ENCODE measurements around the gene SCCPDH. TPM values are rescaled to one million over a fixed set of nuclear protein-coding genes. Genes with fewer than 3 reads are reported as not detected.

Gene SCCPDH
- total RNA-seq, 1 donor from 2014 or later, result 34.4 TPM

DNA sequence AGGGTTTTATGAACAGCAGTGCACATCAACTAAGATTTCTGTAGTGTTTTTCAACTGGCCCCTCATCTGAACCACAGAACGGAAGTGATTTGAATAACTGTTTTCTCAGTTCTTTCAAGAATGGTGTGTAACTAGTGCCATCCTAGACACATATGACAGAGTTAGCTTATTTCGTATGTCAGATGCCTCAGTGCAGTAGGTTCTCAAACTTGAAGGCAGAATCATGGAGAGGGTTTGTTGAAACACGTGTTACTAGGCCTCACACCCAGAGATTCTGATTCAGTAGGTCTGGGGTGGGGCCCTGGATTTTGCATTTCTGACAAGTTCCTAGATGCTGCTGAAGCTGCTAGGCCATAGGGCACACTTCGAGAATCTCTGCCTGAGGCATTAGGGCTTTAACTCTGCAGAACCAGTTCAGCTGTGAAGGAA, 49.0 kb downstream of the SCCPDH start:
- H3K4me3 Mint-ChIP-seq (ENCODE audit: unreplicated experiment), result no peak overlapping the region
- H3K36me3 Mint-ChIP-seq (ENCODE audit: unreplicated experiment), result peaks cover 59% of the 10 kb centered on the region
- TF ChIP-seq, protein P1, sequence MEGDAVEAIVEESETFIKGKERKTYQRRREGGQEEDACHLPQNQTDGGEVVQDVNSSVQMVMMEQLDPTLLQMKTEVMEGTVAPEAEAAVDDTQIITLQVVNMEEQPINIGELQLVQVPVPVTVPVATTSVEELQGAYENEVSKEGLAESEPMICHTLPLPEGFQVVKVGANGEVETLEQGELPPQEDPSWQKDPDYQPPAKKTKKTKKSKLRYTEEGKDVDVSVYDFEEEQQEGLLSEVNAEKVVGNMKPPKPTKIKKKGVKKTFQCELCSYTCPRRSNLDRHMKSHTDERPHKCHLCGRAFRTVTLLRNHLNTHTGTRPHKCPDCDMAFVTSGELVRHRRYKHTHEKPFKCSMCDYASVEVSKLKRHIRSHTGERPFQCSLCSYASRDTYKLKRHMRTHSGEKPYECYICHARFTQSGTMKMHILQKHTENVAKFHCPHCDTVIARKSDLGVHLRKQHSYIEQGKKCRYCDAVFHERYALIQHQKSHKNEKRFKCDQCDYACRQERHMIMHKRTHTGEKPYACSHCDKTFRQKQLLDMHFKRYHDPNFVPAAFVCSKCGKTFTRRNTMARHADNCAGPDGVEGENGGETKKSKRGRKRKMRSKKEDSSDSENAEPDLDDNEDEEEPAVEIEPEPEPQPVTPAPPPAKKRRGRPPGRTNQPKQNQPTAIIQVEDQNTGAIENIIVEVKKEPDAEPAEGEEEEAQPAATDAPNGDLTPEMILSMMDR (IDR thresholded peaks at IDR 0.05), result no peak
- no peak for DNase-seq (ENCODE audit: extremely low spot score, unreplicated experiment)
- no peaks in the 10 kb centered on the region for H3K9me3 Mint-ChIP-seq (ENCODE audit: unreplicated experiment)
- no peaks in the 10 kb centered on the region for H3K27me3 Mint-ChIP-seq (ENCODE audit: unreplicated experiment)
- H3K27ac Mint-ChIP-seq (ENCODE audit: unreplicated experiment), result no peak overlapping the region
- no peaks in the 10 kb centered on the region for H3K4me1 Mint-ChIP-seq (ENCODE audit: unreplicated experiment)

DNA sequence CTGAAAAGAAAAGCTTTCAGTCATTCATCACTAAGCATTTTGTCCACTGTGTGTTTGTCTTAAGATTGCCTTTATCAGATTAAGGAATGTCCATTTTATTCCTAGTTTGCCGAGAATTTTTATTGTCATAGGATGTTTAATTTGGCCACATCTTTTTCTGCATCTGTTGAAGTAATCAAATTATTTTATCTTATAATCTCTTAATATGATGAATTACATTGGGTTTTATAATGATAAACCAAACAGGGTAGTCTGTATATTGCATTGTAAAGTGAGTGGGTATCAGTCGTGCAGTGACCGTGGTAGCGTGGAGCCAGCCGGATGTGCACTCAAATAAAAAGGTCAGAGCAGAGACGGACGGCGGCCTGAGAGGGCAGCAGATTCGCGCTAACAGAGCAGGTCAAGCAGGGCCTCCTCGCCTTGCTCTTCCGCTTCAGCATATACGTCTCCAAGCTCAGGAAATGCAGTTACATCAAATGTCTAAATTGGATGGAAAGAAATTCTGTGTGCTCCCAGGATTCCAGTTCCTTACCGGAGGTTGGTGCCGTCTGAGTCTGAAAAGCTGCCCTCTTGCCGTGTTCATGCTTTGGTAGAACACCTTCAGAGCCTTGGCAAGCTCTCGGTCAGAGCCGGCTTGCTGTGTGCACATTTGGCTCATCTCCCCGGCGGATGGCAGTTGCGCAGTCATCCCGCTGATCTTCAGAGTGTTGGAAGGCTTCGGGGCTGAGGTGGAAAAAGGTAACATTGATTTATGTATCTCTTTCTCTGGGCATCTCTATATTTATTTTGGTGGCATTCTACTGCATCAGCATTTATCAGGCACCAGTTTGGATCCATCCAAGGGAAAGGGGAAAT, 51.5 kb downstream of the SCCPDH start:
- Mint-ChIP-seq H3K9me3 (ENCODE audit: unreplicated experiment) (no peaks in the 10 kb centered on the region), H3K27ac (ENCODE audit: unreplicated experiment) (no peak overlapping the region), H3K4me1 (ENCODE audit: unreplicated experiment) (no peaks in the 10 kb centered on the region), H3K36me3 (ENCODE audit: unreplicated experiment) (peaks cover 55% of the 10 kb centered on the region), H3K4me3 (ENCODE audit: unreplicated experiment) (no peak overlapping the region), H3K27me3 (ENCODE audit: unreplicated experiment) (no peaks in the 10 kb centered on the region)
- TF ChIP-seq, protein P1 (IDR thresholded peaks at IDR 0.05), result no peak
- DNase-seq (ENCODE audit: extremely low spot score, unreplicated experiment), result no peak

DNA sequence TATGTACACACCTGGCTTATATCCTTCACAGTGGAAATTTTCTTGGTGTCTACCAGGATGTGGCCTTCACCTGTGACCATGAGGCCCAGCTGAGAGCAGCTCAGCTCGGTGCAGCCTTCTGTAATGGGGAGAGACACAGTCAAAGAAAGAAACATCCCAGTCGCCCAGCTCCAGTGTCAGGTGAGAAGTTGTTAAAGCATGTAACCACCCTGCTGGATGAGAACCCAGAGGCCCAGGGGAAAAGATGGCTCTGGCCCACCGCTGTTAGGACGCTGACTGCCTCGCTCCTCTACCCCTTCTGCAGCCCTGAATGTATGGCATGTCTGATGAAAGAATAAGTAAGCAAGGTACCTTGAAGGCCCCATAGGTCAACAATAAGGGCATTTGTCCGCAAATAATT, 52.7 kb downstream of the SCCPDH start:
- Mint-ChIP-seq H3K27me3 (ENCODE audit: unreplicated experiment) (no peaks in the 10 kb centered on the region), H3K4me1 (ENCODE audit: unreplicated experiment) (peaks cover 8% of the 10 kb centered on the region), H3K36me3 (ENCODE audit: unreplicated experiment) (peaks cover 56% of the 10 kb centered on the region), H3K4me3 (ENCODE audit: unreplicated experiment) (no peak overlapping the region), H3K9me3 (ENCODE audit: unreplicated experiment) (no peaks in the 10 kb centered on the region), H3K27ac (ENCODE audit: unreplicated experiment) (no peak overlapping the region)
- TF ChIP-seq, protein P1 (IDR thresholded peaks at IDR 0.05), result no peak
- no peak for DNase-seq (ENCODE audit: extremely low spot score, unreplicated experiment)

DNA sequence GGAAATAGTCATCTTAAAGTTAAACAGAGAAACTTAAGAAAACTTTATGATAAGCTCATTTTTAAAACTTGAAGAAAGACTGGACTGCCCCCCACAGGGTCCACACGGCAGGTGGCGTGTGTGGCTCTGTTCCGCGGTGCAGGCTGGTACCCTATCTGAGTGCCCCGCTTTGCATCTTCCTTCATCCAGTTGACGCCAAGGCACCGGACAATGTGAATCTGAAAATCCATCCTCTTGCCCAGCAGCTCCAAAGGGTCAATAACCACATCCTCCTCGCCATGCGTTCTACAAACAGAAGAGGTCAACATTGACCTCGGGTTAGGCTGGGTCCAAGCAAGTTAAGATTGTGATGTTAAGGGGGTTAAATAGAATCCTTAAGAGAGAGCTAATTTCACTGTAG, 54.5 kb downstream of the SCCPDH start:
- no peaks in the 10 kb centered on the region for H3K27me3 Mint-ChIP-seq (ENCODE audit: unreplicated experiment)
- no peaks in the 10 kb centered on the region for H3K9me3 Mint-ChIP-seq (ENCODE audit: unreplicated experiment)
- TF ChIP-seq, protein P1 (IDR thresholded peaks at IDR 0.05), result no peak
- no peak for DNase-seq (ENCODE audit: extremely low spot score, unreplicated experiment)
- no peak overlapping the region for H3K4me3 Mint-ChIP-seq (ENCODE audit: unreplicated experiment)
- peaks cover 15% of the 10 kb centered on the region for H3K4me1 Mint-ChIP-seq (ENCODE audit: unreplicated experiment)
- H3K27ac Mint-ChIP-seq (ENCODE audit: unreplicated experiment), result no peak overlapping the region
- peaks cover 45% of the 10 kb centered on the region for H3K36me3 Mint-ChIP-seq (ENCODE audit: unreplicated experiment)

DNA sequence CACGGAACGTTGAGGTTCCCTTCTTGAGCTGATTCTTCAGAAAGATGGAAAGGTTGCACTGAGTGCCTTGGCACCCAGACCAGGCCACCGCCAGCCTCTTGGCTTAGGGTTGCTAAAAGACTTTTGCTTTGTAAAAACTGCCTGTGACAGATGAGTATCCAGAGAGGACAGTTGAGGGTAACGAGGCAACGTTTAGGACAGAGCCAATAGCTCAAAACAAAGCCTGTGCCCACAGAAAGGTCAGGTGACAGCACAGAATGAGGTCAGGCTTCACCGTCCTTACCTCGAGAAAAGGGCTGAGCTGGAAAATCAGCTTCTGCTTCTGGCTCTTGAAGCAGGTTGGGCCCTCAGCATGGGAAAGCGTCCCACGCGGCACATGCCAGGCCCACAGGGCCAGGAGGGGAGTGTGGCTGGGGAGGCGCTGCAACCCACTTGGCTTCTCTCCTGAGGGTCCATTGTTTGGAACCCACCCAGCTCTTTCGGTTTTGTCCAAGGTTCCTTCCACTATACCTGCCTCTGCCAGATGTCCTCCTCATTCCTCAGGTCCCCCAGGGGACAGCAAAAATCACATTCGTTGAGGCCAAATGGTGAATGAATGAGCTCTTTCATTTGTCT, 55.5 kb downstream of the SCCPDH start:
- peak; percentile 80 for DNase-seq (ENCODE audit: extremely low spot score, unreplicated experiment)

More for the DNA sequence above, 55.5 kb downstream of the SCCPDH start:
- Mint-ChIP-seq H3K36me3 (ENCODE audit: unreplicated experiment) (peaks cover 40% of the 10 kb centered on the region), H3K4me3 (ENCODE audit: unreplicated experiment) (no peak overlapping the region), H3K27me3 (ENCODE audit: unreplicated experiment) (no peaks in the 10 kb centered on the region), H3K27ac (ENCODE audit: unreplicated experiment) (no peak overlapping the region), H3K4me1 (ENCODE audit: unreplicated experiment) (peaks cover 26% of the 10 kb centered on the region), H3K9me3 (ENCODE audit: unreplicated experiment) (no peaks in the 10 kb centered on the region)
- TF ChIP-seq, protein P1 (IDR thresholded peaks at IDR 0.05), result no peak

All from osteocyte (in vitro differentiated cells).